Lung microvascular endothelial cell (primary cell): ENCODE measurements around the gene SFTPB. TPM values are rescaled to one million over a fixed set of nuclear protein-coding genes. Genes with fewer than 3 reads are reported as not detected.
"Not testable (repeated sequence)": the region's sequence is repeated elsewhere in the genome, so short reads cannot be mapped to it uniquely, and the experiment has no call there.

Experiments used
- DNase-seq, 2 donors: peaks; one replicate each; pipeline versions ENCODE4 v3.0.0 to v3.0.0-alpha.2; 2010; ENCODE audit warnings: low read depth in 2 of 2
- total RNA-seq: library from RNA; depleted of rRNA; stranded (reverse); fragments of >200 nt; gene quantifications from 2 replicates; pipeline ENCODE4 v1.2.1, GENCODE V29; 2014

Gene SFTPB
- total RNA-seq, 1 donor from 2014 or later = not detected

DNA sequence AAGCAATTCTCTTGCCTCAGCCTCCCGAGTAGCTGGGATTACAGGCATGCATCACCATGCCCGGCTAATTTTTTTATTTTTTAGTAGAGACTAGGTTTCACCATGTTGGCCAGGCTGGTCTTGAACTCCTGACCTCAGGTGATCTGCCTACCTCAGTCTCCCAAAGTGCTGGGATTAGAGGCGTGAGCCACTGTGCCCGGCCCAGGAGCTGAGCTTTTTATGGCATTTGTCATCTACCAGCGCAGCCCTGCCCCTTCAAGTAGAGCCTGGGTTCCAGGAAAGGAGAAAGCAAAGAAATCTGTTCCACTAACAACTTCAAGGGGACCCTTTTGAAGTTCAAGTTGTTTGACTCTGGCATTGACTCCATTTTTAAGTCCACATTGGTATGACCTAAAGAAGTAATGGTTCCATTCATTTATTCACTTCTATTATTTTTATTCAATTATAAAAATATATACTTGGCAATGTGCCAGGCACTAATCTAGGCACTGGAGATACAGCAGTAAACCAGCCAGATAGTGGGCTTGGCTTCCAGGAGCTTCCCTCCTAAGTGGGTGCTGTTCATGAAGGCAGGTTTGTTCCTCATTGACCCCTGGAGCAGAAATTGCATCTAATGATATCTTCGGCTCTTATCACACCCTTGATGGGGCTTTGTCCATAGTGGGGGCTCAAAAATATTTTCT, 8.0 kb upstream of the SFTPB start:
- DNase-seq = no peak

DNA sequence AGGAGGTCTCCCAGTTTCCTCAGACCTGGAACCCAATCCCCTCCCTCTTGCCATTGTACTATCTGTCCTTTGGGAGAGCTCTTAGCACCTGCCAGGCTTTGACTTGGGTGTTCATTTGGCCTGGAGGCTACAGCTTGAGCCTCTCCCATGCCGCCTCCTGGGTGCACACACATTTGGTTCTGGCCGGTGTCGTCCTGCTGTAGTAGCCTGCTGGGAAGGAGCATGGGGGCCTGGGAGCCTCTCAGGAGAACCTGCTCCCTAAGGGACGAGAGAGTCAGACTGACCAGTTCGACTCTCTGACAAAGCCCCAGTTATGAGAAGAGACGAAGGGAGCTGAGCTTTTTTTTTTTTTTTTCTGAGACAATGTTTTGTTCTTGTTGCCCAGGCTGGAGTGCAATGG, 7.4 kb upstream of the SFTPB start:
- no peak for DNase-seq

DNA sequence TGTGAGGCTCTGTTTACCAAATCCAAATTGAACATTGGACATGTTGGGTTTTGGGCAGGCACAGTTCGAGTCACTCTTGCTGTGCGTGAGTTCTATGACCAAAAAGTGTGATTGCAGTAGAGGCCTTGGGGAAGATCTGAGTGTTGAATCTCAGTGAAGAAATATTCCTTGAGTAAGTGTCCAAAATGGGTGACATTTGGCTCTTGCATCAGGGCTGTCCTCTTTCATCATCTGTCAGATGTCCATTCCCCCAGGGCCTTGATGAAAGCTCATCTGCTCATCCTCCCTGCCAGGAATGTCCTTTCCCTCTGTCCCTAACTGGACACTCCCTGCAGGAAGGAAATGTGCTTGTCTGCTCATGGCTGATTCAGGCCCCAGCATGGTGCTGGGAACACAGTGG, 6.4 kb upstream of the SFTPB start:
- DNase-seq = peak in 1 of 2 donors; percentile 18

DNA sequence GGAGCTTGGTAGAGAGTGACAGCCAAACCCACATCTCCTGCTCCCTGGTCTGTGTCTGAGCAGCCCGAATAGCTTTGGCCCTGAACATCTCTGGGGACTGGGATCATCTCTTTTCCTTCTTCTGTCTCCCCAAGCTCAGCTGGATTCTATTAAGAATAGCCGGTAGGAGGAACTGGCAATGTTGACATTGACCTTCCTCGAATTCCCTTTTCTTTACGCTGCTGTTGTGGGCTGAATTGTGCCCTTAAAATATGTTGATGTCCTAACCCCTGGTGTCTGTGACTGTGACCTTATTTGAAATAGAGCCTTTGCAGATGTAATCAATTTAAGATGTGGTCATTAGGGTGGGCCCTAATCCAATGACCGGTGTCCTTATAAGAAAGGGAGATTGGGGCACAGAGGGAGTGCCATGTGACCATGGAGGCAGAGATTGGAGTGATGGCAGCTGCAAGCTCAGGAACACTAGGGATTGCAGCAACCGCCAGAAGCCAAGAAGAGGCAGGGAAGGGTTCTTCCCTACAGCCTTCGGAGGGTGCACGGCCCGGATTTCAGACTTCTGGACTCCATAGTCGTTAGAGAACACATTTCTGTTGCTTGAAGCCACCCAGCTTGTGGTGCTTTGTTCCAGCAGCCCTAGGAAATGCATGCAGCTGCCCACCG, 5.8 kb upstream of the SFTPB start:
- DNase-seq = no peak

DNA sequence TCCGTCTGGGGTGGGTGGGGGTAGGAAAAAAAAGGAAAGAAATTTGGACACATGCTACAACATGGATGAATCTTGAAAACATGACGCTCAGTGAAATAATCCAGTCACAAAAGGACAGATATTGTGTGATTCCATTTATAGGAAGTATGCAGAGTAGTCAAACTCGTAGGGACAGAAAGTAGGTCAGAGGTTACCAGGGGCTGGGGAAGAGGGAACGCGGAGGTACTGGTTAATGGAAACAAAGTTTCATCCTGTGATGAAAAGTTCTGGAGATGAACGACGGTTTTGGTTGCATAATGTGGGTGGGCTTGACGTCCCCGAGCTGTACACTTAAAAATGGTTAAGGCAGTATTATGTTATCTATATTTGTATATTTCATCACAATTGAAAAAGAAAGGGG, 4.5 kb upstream of the SFTPB start:
- DNase-seq = no peak

DNA sequence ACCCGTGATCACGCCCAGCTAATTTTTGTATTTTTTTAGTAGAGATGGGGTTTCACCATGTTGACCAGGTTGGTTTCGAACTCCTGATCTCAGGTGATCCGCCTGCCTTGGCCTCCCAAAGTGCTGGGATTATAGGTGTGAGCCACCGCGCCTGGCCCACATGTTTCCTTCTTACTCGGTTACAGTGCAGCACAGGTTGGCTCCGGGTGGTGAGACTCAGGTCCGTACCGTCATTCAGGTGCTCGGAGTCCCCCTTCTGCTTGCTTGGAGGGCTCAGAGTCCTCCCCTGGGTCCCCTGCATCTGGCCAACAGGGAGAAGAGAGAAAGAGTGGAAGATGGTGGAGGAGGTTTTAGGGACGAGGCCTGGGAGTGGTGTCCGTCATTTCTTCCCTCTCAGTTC, 2.4 kb upstream of the SFTPB start:
- DNase-seq = not testable (repeated sequence)

DNA sequence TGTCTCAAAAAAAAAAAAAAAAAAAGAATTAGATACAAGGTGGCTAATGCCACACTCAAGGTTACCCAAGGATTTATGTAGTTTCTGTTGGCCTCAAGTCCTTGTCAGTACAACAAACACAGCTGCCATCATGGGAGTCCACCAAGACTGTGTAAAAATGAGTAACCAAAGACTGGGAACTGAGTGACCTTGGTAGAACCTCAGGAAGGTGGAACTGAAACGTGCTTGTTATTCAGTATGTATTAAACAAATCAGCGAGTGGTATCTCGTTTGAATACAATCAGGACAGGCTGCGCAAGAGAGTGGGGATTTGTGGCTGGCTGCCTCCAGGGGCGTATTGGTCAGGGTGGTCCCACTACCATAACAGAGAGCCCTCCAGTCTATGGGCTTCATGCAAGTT, 1.6 kb upstream of the SFTPB start:
- no peak for DNase-seq

DNA sequence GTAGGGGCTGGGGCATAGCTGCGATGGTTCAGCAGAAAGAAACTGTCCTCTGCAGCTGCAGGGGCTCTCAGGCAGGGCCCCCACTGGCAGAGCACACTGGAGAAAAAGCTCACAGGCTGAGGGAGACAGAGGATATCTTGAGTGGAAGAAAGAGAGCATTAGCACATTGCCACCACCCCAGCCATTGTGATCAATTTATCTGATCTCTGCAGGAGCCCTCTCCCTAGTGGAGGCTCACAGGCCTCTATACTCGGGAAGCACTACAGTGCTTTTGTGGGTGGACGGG, 801 bp upstream of the SFTPB start:
- DNase-seq = no peak

DNA sequence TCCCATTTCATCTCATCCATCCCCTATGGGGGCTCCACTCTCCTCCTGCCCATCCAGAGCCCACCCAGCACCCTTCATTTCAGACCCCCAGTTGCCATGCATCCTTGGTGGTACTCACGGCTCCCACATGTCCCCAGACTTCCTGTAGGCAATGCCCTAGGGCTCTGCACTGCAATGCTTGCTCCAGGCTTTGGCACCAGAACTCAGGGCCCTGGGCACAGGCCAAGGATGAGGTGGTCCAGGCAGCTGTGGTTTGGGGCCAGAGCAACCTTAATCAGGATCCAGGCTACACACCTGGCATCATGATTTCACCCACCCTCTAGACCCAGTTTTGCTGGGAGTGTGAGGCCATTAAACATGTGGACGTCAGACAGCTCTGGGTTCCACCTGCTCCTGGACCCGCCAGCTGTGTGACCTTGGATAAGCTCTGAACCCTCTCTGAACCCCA, 414 bp downstream of the SFTPB start:
- DNase-seq = no peak

DNA sequence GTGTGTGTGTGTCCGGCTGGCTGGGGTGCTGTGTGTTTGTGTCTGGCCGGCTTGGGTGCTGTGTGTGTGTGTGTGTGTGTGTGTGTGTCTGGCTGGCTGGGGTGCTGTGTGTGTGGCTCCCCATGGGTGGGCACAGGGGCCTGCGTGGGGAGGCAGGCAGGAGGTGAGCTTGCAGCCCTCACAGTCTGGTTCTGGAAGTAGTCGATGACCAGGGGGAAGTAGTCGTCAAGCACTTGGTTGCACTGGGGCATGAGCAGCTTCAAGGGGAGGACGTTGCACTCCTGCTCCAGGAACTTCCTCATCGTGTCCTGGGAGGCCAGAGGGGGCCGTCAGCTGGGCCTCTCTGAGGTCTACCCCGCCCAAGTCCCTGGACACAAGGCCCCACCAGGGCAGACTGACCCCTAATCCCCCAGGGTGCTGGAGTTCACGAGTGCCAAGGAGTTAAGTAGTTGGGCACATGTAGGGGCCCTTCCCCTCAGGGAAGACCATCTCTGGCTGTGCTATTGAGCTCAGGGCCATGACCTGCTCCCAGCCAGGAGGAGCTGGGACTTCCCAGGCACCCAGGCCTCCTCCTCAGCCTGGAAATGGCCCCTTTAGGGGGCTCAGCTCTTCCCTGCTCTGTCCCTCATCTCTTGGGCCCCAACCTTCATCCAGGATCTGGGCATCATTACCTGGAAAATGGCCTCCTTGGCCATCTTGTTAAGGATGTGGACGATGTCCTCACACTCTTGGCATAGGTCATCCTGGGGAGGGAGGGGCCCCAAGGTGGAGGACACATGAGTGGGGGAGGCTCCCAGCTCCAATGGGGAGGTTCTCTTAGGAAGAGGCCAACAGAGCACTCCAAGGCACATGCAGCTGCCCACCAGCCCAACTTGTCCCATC, 1.3 kb downstream of the SFTPB start:
- DNase-seq = no peak

DNA sequence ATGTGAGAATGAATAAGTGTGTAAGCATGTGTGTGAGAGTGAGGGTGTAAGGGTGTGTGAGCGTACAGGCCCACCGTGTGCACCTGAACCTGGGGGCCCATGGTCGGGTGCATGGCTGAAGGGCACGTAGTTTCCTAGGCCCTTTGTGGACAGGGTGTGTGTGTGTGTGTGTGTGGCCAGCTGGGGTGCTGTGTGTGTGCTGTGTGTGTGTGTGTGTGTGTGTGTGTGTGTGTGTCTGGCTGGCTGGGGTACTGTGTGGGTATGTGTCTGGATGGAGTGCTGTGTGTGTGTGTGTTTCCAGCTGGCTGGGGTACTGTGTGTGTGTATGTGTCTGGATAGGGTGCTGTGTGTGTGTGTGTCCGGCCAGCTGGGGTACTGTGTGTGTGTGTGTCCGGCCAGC, 2.0 kb downstream of the SFTPB start:
- no peak for DNase-seq

DNA sequence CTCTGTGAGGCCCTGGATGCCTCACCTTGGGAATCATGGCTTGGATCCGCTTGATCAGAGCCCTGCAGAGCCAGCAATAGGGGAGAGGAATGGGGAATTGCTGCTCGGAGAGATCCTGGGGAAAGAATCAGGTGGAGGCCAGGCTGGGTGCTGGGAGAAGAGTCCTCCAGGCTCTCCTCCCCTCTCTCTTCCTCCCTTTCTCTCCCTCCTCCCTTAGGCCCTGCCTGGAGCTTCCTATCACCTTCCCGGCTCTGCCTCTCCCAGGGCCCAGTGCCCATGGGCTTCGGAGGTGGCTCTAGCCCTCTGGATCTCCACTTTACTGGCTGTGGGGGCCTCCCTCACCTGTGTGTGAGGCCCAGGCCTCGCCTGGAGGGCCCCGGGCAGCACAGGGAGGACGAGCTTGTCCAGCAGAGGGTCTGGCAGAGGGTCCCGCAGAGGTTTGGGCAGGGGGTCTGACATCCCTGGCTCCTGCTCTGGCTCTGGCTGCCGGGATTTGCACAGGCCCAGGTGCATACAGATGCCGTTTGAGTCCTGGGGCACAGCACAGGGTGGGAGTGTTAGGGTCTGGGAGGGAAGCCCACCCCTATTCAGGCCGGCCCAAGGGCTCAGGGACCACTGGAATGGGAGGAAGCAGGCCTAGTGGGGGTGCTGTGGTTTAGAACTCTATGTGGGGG, 2.6 kb downstream of the SFTPB start:
- DNase-seq = no peak

DNA sequence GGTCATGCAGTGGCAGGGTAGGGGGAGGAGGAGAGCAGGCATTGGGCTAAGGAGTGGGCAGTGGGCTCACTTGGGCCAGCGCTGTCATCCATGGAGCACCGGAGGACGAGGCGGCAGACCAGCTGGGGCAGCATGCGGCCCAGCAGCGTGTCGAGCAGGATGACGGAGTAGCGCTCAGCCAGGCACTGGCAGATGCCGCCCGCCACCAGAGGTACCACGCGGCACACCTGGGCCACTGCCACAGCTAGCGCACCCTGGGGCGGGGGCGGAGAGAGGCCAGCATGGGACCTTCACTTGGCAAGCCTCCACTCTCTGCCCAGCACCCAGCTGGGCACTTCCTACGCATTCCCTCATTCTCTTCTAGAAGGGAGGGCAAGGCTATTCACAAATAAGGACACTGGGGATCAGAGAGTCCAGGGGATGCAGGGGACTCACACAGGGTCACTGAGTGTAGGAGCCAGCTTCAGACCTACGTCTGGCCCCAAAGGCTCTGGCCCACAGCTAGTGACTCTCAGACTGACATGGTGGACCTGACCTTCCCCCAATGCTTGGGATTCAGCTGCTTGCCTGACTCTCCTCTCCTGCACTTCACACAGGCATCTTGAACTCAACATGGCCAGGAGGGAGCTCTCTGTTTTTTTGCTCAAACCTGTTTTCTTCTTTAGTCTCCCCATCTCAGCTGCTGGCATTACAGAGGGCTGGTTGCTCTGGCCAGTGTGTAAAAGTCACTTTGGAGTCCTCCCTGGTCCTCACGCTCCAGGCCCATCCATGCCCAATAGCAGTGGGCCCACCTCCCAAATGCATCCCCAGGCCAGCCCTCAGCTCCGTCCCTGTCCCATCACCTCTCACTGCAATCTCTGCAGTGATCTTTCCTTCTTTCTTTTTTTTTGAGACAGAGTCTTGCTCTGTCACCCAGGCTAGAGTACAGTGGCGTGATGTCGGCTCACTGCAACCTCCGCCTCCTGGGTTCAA, 4.1 kb downstream of the SFTPB start:
- DNase-seq = no peak

DNA sequence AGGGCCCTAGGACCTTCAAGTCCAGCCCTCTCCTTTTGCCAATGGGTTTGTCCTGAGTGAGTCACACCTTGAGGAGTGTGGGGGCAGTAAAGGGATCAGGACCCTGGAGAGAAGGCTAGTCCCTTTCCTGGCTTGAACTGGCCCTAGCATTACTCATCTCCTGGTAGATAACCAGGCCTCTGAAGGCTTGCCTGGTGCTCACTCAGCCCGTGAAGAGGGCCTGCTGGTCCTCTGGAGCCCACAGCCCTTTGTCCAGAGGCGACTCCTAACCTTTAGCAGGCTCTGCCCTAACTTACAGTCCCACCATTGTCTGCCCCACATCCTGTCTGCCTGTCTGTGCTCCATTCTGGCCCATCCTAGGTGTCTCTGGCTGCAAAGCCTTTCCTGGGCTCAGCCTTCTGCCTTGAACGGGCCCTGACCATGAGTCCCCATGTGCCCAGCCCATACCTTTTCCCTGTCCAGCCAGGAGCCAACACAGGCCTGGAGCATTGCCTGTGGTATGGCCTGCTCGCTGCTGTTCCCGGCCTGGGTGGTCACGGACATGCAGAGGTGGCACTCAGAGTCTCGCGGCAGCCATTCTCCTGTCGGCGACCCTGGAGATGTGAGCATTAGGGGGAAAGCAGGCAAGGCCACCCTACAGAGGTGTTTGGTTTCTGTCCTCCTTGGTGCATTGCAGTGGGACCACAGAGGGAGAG, 5.0 kb downstream of the SFTPB start:
- peak in 1 of 2 donors; percentile 89 for DNase-seq

DNA sequence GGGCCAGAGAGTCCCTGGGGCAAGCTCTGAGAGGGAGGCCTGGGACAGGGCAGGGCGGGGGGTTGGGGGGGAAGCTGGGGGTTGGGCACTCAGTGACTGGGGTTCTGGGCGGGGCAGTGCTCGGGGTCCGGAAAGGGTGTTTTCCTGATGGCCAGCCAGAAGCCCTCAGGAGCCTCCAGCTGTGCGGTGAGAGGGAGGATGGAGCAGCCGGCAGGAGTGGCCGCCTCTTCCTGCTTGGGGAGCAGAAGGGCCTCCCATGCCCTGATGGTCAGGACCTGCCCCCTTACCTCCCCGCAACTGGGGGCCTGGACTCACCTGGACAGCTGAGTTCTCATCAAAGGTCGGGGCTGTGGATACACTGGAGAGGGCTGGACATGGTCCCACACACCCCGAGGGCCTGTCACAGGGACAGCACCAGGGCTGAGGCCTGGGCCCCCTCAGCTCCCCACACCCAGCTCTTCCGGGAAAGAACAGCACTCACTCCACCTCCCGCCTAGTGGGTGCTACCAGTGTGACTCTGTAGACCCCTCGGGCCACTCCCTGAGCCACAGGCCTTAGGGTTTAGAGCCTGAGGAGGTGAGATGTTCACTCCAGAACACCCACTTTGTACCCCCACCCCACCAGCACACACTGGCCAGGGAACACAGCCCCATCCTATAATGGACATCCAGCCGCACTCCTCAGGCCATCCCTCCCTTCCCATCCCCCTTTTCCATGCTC, 6.7 kb downstream of the SFTPB start:
- peak in 1 of 2 donors; percentile 38 for DNase-seq

DNA sequence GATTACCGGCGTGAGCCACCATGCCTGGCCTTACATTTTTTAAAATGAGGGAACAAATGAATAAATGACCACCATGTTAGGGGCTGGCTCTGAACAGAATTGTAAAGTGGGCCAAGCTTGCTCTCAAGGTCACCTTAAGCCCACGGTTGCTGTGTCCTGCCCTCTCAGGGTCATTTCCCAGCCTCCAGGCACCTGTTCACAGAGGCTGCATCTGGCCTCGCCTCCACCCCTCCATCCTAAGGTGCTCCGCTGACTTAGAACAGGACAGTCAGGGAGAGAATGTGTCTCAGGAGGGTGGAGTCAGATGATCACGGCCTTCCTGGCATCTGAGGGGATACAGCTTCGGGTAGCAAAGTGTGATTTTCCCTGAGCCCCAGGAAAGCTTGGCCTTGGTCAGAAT, 7.3 kb downstream of the SFTPB start:
- DNase-seq = no peak

DNA sequence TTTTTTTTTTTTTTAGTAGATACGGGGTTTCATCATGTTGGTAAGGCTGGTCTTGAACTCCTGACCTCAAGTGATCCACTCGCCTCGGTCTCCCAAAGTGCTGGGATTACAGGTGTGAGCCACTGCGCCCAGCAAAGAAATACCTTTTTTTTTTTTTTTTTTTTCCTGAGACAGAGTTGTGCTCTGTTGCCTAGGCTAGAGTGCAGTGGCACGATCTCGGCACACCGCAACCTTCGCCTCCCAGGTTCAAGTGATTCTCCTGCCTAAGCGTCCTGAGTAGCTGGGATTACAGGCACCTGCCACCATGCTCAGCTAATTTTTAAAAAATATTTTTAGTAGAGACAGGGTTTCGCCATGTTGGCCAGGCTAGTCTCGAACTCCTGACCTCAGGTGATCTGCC, 7.7 kb downstream of the SFTPB start:
- DNase-seq = not testable (repeated sequence)

DNA sequence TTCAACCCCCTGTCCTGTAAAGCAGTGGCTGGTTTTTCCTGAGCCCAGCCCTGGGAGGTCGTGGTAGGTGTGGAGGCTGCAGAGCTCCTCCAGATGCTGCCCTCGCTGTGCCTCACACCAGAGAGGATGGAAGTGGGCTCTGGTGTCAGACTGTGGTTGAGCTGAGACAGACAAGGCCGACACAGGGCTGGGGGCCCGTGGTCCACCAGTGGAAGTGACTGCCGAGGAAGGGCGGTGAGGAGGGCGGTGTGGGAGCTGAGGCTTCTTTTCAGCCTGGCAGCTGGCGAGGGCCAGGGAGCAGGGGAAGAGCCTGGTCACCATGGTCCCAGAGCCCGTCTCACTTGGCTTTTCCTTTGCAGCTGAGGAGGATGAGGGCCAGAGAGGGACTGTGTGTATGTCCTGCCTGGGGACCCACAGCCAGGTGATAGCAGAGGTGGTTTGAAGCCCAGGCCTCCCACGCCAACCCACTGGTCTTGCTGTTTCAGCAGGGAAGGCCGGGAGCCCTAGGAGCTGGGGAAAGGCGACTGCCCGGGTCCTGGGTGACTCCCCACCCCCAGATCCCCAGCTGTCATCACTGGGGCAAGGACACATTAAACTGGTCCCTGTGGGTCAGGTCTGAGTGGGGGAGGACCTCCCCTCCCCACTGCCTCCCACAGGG, 8.5 kb downstream of the SFTPB start:
- no peak for DNase-seq

DNA sequence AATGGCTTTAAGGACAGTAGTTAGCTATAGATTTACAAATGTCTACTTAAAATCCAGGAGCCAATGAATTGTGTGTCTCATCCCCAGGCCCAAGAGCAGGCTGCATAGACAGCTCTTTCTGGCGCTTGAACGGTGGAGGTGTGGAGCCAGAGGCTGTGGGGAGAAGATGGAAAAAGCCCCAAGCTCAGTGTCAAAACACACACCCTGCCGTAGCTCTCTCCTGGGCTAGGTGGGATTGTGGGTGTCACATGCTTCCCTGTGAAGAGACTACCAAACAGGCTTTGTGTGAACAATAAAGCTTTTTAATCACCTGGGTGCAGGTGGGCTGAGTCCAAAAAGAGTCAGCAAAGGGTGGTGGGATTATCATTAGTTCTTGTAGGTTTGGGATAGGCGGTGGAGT, 10.6 kb downstream of the SFTPB start:
- DNase-seq = not testable (repeated sequence)
